Activated naive CD4-positive, alpha-beta T cell treated with anti-CD3 and anti-CD28 coated beads for 36 hours (primary cell): Measurements from ENCODE around the gene ARPC5. TPM values are rescaled to one million over a fixed set of nuclear protein-coding genes. Genes with fewer than 3 reads are reported as not detected.

Source experiments
- CTCF ChIA-PET: fragments of 350-600 bp; sonication (Branson Sonifier 250); formaldehyde crosslinking; loops from one replicate; lab custom pipeline; 2021; ENCODE audit warnings: antibody characterized with exemption; lab: Charles Lee
- DNase-seq: peaks from one replicate; pipeline ENCODE4 v3.0.0-alpha.2; 2020
- H3K27ac Mint-ChIP-seq: one replicate; pipeline ENCODE4 v1.8.0; 2021; ENCODE audit warnings: mild to moderate bottlenecking, mixed read lengths
- H3K27me3 Mint-ChIP-seq: one replicate; pipeline ENCODE4 v1.8.0; 2021; ENCODE audit warnings: low read depth, mixed read lengths
- H3K36me3 Mint-ChIP-seq: one replicate; pipeline ENCODE4 v1.8.0; 2021; ENCODE audit warnings: low read depth, mixed read lengths
- H3K4me1 Mint-ChIP-seq: one replicate; pipeline ENCODE4 v1.8.0; 2021; ENCODE audit warnings: low read depth, mixed read lengths
- H3K4me3 Mint-ChIP-seq: one replicate; pipeline ENCODE4 v1.8.0; 2021; ENCODE audit warnings: mild to moderate bottlenecking, moderate library complexity, mixed read lengths
- H3K9me3 Mint-ChIP-seq: one replicate; pipeline ENCODE4 v1.8.0; 2021; ENCODE audit warnings: mixed read lengths
- intact Hi-C: fragments of 100-400 bp; cut with micrococcal nuclease; formaldehyde crosslinking; loops from one replicate; pipeline ENCODE4 v1.15.1; 2023
- total RNA-seq, 2 experiments: library from RNA; stranded (reverse); gene quantifications; one replicate each; pipeline ENCODE4 v1.2.3, GENCODE V29; 2021

The ARPC5 gene
- total RNA-seq, 2 experiments from 2014 or later: 162 to 164 TPM

GRCh38 chr1:183642166-183642565 lies 6.6 kb upstream of the ARPC5 start:
- Mint-ChIP-seq H3K9me3 (no peaks in the 10 kb centered on the region), H3K27me3 (no peaks in the 10 kb centered on the region), H3K4me3 (no peak overlapping the region), H3K4me1 (peaks cover 6% of the 10 kb centered on the region), H3K27ac (no peak overlapping the region), H3K36me3 (no peaks in the 10 kb centered on the region)
- CTCF ChIA-PET: no interaction called here
- DNase-seq: no peak
- intact Hi-C loops: no loop called here

- Mint-ChIP-seq H3K4me1 (peaks cover 16% of the 10 kb centered on the region), H3K9me3 (no peaks in the 10 kb centered on the region), H3K27ac (no peak overlapping the region), H3K27me3 (no peaks in the 10 kb centered on the region), H3K36me3 (peaks cover 2% of the 10 kb centered on the region), H3K4me3 (no peak overlapping the region)
- no peak for DNase-seq
- CTCF ChIA-PET: interaction anchor here (0.6 kb wide), 1 partner anchor 12 kb away, joined by 3 read pairs; no protein-coding TSS in a partner anchor
- intact Hi-C loops: no loop called here
These were observed 4.6 kb upstream of the ARPC5 start for GRCh38 chr1:183640193-183640592.

- Mint-ChIP-seq H3K4me3 (no peak overlapping the region), H3K36me3 (peaks cover 3% of the 10 kb centered on the region), H3K27me3 (no peaks in the 10 kb centered on the region), H3K4me1 (peaks cover 16% of the 10 kb centered on the region), H3K9me3 (no peaks in the 10 kb centered on the region), H3K27ac (no peak overlapping the region)
- no peak for DNase-seq
- intact Hi-C loops: loop anchor here (5.0 to 10.0 kb wide), 2 partner anchors 1333 to 1406 kb away; partner anchors contain the start of genes NIBAN1 and RNF2
- CTCF ChIA-PET: interaction anchor here (0.6 to 2.1 kb wide), 2 partner anchors 16 to 33 kb away, joined by 4 to 9 read pairs; no protein-coding TSS in a partner anchor
These were observed 3.2 kb upstream of the ARPC5 start for GRCh38 chr1:183638649-183639387.

GRCh38 chr1:183636783-183637182 lies 1.2 kb upstream of the ARPC5 start:
- H3K4me1 Mint-ChIP-seq: peaks cover 20% of the 10 kb centered on the region
- intact Hi-C loops: loop anchor here (1.0 to 10.0 kb wide), 3 partner anchors 9 to 1408 kb away; partner anchors contain the start of genes NIBAN1 and RNF2
- peak overlapping the region; percentile 98 for H3K4me3 Mint-ChIP-seq
- H3K36me3 Mint-ChIP-seq: peaks cover 10% of the 10 kb centered on the region
- H3K9me3 Mint-ChIP-seq: no peaks in the 10 kb centered on the region
- no peaks in the 10 kb centered on the region for H3K27me3 Mint-ChIP-seq
- CTCF ChIA-PET: interaction anchor here (2.1 kb wide), 1 partner anchor 18 kb away, joined by 9 read pairs; no protein-coding TSS in a partner anchor
- no peak overlapping the region for H3K27ac Mint-ChIP-seq
- DNase-seq: no peak

GRCh38 chr1:183636334-183636682 lies 725 bp upstream of the ARPC5 start:
- CTCF ChIA-PET: no interaction called here
- no peaks in the 10 kb centered on the region for H3K9me3 Mint-ChIP-seq
- peak overlapping the region; percentile 98 for H3K4me3 Mint-ChIP-seq
- peaks cover 23% of the 10 kb centered on the region for H3K4me1 Mint-ChIP-seq
- no peaks in the 10 kb centered on the region for H3K27me3 Mint-ChIP-seq
- peaks cover 12% of the 10 kb centered on the region for H3K36me3 Mint-ChIP-seq
- DNase-seq: peak; percentile 67
- peak overlapping the region; percentile 99 for H3K27ac Mint-ChIP-seq
- intact Hi-C loops: loop anchor here (1.0 to 10.0 kb wide), 3 partner anchors 9 to 1408 kb away; partner anchors contain the start of genes NIBAN1 and RNF2

- Mint-ChIP-seq H3K36me3 (peaks cover 18% of the 10 kb centered on the region), H3K4me1 (peaks cover 31% of the 10 kb centered on the region), H3K27ac (peak overlapping the region; percentile 99), H3K9me3 (no peaks in the 10 kb centered on the region), H3K4me3 (peak overlapping the region; percentile 98), H3K27me3 (no peaks in the 10 kb centered on the region)
- CTCF ChIA-PET: interaction anchor here (0.7 to 4.4 kb wide), 3 partner anchors 19 to 165 kb away, joined by 3 to 43 read pairs (median 6); partner anchors contain the start of gene APOBEC4
- intact Hi-C loops: loop anchor here (1.0 to 10.0 kb wide), 11 partner anchors 262 to 1682 kb away; partner anchors contain the start of genes COLGALT2, DHX9, EDEM3 and IVNS1ABP
- peak; percentile 30 for DNase-seq
These were observed 431 bp downstream of the ARPC5 start for GRCh38 chr1:183635099-183635605.

- Mint-ChIP-seq H3K36me3 (peaks cover 23% of the 10 kb centered on the region), H3K4me1 (peaks cover 34% of the 10 kb centered on the region)
- CTCF ChIA-PET: interaction anchor here (0.6 to 4.4 kb wide), 8 partner anchors 9 to 296 kb away, joined by 3 to 43 read pairs (median 4); partner anchors contain the start of gene APOBEC4
These were observed 1.0 kb downstream of the ARPC5 start for GRCh38 chr1:183634429-183635065.

GRCh38 chr1:183633676-183634343 lies 1.8 kb downstream of the ARPC5 start:
- Mint-ChIP-seq H3K9me3 (no peaks in the 10 kb centered on the region), H3K4me1 (peaks cover 38% of the 10 kb centered on the region), H3K4me3 (peak overlapping the region; percentile 98), H3K27ac (peak overlapping the region; percentile 99), H3K27me3 (no peaks in the 10 kb centered on the region), H3K36me3 (peaks cover 26% of the 10 kb centered on the region)
- CTCF ChIA-PET: interaction anchor here (0.6 to 4.4 kb wide), 7 partner anchors 8 to 297 kb away, joined by 3 to 43 read pairs (median 3); partner anchors contain the start of gene APOBEC4
- intact Hi-C loops: loop anchor here (1.0 to 10.0 kb wide), 14 partner anchors 18 to 1683 kb away; partner anchors contain the start of genes DHX9, EDEM3, IVNS1ABP and NCF2
- peak; percentile 33 for DNase-seq

More at GRCh38 chr1:183634429-183635065, 1.0 kb downstream of the ARPC5 start:
- no peak for DNase-seq
- Mint-ChIP-seq H3K4me3 (peak overlapping the region; percentile 98), H3K9me3 (no peaks in the 10 kb centered on the region), H3K27me3 (no peaks in the 10 kb centered on the region), H3K27ac (peak overlapping the region; percentile 99)
- intact Hi-C loops: loop anchor here (1.0 to 10.0 kb wide), 11 partner anchors 262 to 1682 kb away; partner anchors contain the start of genes COLGALT2, DHX9, EDEM3 and IVNS1ABP

- H3K27me3 Mint-ChIP-seq: no peaks in the 10 kb centered on the region
These were observed 2.6 kb downstream of the ARPC5 start for GRCh38 chr1:183632964-183633363.

GRCh38 chr1:183632114-183632513 lies 3.5 kb downstream of the ARPC5 start:
- Mint-ChIP-seq H3K36me3 (peaks cover 34% of the 10 kb centered on the region), H3K9me3 (no peaks in the 10 kb centered on the region), H3K27me3 (no peaks in the 10 kb centered on the region), H3K4me3 (no peak overlapping the region), H3K27ac (no peak overlapping the region), H3K4me1 (peaks cover 43% of the 10 kb centered on the region)
- CTCF ChIA-PET: interaction anchor here (2.1 to 4.4 kb wide), 2 partner anchors 22 to 53 kb away, joined by 12 to 43 read pairs; partner anchors contain the start of gene APOBEC4
- intact Hi-C loops: loop anchor here (10.0 kb wide), 1 partner anchor 1413 kb away; the partner anchor contains the start of gene RNF2
- DNase-seq: no peak

More at GRCh38 chr1:183632964-183633363, 2.6 kb downstream of the ARPC5 start:
- Mint-ChIP-seq H3K36me3 (peaks cover 34% of the 10 kb centered on the region), H3K9me3 (no peaks in the 10 kb centered on the region), H3K4me1 (peaks cover 44% of the 10 kb centered on the region), H3K27ac (peak overlapping the region; percentile 99), H3K4me3 (peak overlapping the region; percentile 98)
- CTCF ChIA-PET: interaction anchor here (0.8 to 4.4 kb wide), 4 partner anchors 12 to 52 kb away, joined by 3 to 43 read pairs (median 8); partner anchors contain the start of gene APOBEC4
- intact Hi-C loops: loop anchor here (1.0 to 10.0 kb wide), 8 partner anchors 19 to 1412 kb away; partner anchors contain the start of genes NCF2 and RNF2
- peak; percentile 39 for DNase-seq

GRCh38 chr1:183630748-183631147 lies 4.8 kb downstream of the ARPC5 start:
- DNase-seq: peak; percentile 8
- peak overlapping the region; percentile 54 for H3K27ac Mint-ChIP-seq
- CTCF ChIA-PET: interaction anchor here (2.0 to 2.1 kb wide), 2 partner anchors 25 to 55 kb away, joined by 5 to 12 read pairs; no protein-coding TSS in a partner anchor
- no peaks in the 10 kb centered on the region for H3K9me3 Mint-ChIP-seq
- H3K4me1 Mint-ChIP-seq: peaks cover 35% of the 10 kb centered on the region
- no peaks in the 10 kb centered on the region for H3K27me3 Mint-ChIP-seq
- peaks cover 37% of the 10 kb centered on the region for H3K36me3 Mint-ChIP-seq
- H3K4me3 Mint-ChIP-seq: peak overlapping the region; percentile 30
- intact Hi-C loops: loop anchor here (10.0 kb wide), 1 partner anchor 1414 kb away; the partner anchor contains the start of gene RNF2
